ENCODE measurements around the gene MRGPRD.
"Not testable (repeated sequence)": the region's sequence is repeated elsewhere in the genome, so short reads cannot be mapped to it uniquely, and the experiment has no call there.

Gene MRGPRD

GRCh38 chr11:69006816-69007215 is 26.0 kb upstream of the MRGPRD start:
- no peak for DNase-seq (ENCODE audit: low read depth in 1 of 2, low spot score in 1 of 2)

GRCh38 chr11:69005631-69006368 is 25.0 kb upstream of the MRGPRD start:
- no peak for DNase-seq (ENCODE audit: low read depth in 1 of 2, low spot score in 1 of 2)

GRCh38 chr11:69005183-69005630 is 24.4 kb upstream of the MRGPRD start:
- DNase-seq (ENCODE audit: low read depth in 1 of 2, low spot score in 1 of 2): no peak

DNA sequence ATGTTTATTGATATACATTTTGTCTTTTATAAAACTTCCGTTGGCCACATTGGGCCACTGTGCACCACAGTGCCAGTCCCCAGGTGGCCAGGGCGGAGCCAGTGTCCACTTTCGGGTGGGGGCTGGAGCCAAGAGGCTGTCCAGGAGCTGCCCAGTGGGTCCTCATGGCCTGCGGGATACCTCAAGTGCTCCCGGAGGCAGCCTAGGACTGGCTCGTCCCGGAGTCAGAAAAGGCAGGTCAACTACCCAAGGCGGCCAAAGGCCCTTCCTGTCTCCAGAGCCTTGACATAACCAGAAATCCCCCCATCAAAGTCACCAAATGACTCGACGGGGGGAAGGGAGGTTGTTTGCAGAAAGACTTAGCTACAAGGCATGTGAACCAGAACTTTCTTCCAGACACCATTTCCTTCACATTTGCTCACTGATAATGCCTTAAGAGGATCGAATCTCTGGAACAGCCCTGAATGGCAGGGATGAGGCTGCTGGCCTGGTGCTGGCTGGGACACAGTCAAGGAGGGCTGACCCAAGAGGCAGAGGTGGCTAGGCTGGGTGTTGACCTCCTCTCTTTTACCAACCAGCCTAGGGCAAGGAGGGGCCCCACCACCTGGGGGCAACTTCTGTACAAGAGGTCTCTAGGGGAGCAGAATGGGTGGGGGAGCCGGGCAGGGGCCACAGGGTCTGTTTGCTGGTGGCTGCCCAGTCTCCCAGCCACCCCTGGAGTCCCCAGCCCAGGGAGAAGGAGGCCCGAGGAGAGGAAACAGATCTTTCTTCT is 23.8 kb upstream of the MRGPRD start:
- no peak for DNase-seq (ENCODE audit: low read depth in 1 of 2, low spot score in 1 of 2)

DNA sequence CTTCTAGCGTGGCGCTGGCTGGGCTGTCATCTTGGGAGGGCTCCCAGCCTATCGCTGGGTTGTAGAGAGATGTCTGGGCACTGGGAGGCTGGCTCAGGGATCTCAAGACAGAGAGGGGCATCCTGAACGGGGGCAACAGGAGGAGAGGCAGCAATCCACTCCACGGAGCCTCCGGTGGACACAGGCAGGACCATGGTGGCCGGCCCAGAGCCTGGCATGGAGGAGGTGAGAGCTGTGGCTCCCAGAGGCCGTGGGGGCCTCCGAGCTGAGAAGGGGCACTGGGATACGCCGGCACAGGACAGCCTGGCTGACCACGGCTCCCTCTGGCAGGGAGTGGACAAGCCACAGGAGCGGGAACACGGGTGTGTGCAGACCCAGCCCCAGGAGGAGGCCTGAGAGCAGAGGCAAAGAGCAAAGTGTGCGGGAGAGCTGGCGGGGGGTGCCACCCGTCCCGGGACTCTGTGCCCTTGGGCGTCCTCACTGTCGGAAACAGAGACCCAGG is 23.1 kb upstream of the MRGPRD start:
- no peak for DNase-seq (ENCODE audit: low read depth in 1 of 2, low spot score in 1 of 2)

- no peak for DNase-seq (ENCODE audit: low read depth in 1 of 2, low spot score in 1 of 2)
Observed at GRCh38 chr11:69003301-69003865, 22.6 kb upstream of the MRGPRD start.

GRCh38 chr11:69002570-69003231 is 21.9 kb upstream of the MRGPRD start:
- no peak for DNase-seq (ENCODE audit: low read depth in 1 of 2, low spot score in 1 of 2)

DNA sequence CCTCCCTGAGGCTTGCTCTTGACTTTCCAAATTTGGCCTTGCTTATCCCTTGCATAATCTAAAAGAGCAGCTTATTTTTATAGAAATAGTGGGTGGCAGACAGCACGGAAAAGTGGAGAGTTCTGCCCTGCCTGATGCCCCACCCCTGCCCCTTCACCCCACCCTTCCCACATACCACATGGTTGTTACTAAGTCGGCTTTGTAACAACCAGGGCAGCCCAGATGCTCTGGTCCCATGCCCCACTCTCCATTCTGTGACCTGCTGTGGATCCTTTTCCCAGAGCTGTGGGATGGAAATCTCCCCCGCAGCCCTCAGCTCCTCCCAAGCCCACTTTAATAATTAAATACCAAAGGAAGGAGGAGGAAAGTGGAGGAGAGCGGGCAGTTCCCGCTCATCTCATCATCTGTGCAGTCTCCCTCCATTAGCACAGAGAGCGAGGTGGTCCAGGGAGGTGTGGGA is 21.4 kb upstream of the MRGPRD start:
- no peak for DNase-seq (ENCODE audit: low read depth in 1 of 2, low spot score in 1 of 2)

GRCh38 chr11:69001243-69002081 is 20.7 kb upstream of the MRGPRD start:
- no peak for DNase-seq (ENCODE audit: low read depth in 1 of 2, low spot score in 1 of 2)

GRCh38 chr11:69000831-69001242 is 20.1 kb upstream of the MRGPRD start:
- no peak for DNase-seq (ENCODE audit: low read depth in 1 of 2, low spot score in 1 of 2)

DNA sequence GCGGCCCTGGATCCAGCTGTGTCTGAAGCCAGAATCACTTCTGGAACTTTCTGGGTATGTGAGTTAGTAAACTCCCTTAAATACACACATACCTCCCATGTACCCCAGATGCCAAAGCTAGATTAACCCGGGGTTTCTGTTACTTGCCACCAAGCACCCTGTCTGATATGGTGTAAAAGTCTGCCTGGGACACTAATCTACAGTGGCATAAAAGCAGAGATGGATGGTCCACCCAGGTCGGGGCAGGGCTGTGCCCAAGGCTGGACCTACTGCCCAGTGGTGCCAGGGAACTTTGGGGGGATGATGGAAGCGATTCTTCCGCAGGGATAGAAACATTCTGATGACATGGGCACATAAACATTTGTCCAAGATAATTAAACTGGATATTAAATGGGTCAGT is 19.6 kb upstream of the MRGPRD start:
- no peak for DNase-seq (ENCODE audit: low read depth in 1 of 2, low spot score in 1 of 2)

DNA sequence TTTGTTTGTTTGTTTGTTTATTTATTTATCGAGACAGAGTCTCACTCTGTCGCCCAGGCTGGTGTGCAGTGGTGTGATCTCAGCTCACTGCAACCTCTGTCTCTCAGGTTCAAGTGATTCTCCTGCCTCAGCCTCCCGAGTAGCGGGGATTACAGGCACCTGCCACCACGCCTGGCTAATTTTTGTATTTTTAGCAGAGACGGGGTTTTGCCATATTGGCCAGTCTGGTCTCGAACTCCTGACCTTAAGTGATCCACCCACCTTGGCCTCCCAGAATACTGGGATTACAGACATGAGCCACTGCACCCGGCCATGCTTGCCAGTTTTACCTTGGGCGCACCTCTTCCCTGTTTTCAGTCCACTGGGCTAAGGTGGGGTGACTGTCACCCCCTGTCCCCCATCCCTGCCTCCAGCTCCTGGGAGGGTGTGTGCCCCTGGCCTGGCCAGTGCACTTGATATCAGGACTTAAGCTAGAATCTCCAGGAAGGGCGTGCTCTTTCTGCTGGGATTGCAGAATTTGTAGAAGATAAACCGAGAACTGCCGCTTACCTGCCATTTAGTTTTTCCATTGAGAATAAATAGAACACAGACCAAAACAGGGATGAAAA is 19.1 kb upstream of the MRGPRD start:
- DNase-seq (ENCODE audit: low read depth in 1 of 2, low spot score in 1 of 2): not testable (repeated sequence)

GRCh38 chr11:68999093-68999747 is 18.4 kb upstream of the MRGPRD start:
- DNase-seq (ENCODE audit: low read depth in 1 of 2, low spot score in 1 of 2): no peak

DNA sequence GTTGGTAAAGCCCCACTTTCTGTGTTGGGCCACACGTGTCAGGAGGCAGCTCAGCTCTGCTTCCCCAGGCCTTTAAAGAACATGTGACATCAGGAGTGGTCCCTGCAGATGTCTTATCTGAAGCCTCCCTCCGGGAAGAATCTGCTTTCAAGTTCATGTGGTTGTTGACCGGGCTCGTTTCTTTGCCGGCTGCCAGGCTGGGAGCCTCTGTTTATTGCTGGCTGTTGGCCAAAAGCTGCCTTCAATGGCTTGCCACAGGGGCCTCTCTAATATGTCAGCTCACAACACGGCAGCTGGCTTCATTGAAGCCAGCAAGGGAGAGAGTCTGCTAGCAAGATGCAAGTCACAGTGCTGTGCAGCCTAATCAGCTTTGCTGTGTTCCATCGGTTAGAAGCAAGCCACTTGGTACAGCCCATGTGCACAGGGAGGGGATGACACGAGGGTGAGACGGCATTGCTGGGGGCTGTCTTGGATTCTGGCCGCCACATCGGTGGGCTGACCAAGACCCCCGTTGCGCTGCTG is 17.7 kb upstream of the MRGPRD start:
- DNase-seq (ENCODE audit: low read depth in 1 of 2, low spot score in 1 of 2): no peak

- no peak for DNase-seq (ENCODE audit: low read depth in 1 of 2, low spot score in 1 of 2)
Observed at GRCh38 chr11:68997995-68998348, 17.2 kb upstream of the MRGPRD start.

DNA sequence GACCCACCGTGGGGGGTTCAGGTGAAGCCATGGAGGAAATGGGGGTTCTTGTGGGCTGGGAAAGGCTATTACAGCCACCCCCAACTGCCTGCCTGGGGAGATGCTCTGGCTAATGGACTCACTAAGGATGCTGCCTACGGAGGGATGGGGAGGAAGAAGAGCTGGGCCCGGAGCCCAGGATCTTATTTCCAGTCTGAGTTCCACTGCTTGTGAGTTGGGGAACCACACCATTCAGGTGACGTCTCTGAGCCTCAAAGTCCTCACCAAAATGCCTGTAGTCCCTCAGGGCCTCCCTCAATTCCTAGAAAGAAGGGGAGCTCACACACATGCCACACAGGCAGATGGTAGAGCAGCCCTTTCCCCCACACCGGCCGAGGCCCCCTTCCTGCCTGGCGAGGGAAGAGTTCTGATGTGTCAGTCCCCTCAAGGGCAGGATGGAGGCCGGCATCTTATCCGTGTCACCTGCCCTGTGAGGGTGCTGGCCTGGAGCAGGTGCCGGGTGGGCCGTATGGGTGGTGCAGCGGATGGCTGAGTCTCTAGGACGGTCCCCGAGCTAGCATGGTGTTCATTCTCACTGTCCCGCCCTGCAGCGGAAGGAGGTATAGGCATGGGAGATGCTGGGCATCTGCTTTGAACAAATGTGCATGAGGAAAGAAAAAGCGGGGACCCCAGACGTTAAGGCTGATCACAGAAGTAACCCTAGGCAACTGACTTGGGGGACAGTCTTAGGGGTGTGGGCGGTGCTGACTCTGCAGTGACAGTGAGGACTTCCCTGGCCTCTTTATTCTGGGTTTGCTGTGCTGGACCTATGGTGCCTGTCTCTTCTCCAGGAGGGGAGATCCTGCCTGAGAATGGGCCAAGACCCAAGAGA is 16.6 kb upstream of the MRGPRD start:
- DNase-seq (ENCODE audit: low read depth in 1 of 2, low spot score in 1 of 2): no peak

DNA sequence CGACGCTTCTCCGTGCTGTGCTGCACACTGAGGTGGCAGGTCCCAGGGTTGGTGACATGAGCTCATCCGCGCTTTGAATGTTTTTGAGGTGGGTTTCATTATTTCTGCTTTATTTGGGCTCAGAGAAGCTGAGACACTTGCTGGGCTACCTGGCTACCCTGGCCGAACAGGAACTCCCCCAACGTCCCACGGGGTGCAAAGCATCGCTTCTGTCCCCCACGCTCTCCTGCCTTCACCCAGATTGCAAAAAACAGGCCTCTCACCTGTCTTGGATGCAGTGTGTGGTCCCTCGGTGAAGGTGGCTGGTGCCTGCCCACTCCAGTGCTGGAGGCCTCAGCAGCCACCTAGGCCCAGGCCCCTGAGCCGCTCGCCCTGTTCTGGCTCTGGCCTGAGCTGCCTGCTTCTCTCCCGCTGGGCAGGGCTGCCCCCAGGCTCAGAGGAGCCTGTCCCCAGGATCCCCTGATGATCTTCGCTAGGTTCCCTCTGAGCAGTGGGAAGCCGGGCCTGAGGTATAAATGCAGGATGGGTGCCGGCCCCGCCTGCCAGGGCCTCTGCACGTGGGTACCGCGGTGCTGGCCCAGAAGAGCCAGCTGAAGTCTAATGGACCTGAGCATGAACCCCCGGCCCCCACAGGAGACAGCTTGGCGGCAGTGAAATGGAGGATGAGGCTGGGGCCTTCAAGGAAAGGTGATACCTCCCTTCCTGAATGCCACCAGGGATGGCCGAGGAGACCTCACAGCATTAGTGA is 15.8 kb upstream of the MRGPRD start:
- DNase-seq (ENCODE audit: low read depth in 1 of 2, low spot score in 1 of 2): no peak

DNA sequence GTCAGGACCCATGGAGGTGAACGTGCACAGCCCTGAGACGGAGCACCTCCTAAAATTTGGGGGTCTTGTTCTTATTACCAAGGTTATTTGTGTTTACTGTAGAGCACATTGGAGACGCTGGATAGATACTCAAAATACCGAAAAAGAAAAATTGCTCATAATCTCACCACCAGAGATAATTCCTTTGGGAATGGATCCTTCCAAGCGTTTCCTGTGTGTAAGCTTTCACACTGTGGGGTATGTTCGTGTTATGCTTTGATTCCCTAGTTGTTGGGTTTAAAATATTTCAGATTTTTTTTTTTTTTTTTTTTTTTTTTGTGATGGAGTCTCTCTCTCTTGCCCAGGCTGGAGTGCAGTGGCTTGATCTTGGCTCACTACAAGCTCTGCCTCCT is 14.1 kb upstream of the MRGPRD start:
- DNase-seq (ENCODE audit: low read depth in 1 of 2, low spot score in 1 of 2): no peak
